GM18526 (cell line): ENCODE measurements around the gene LCN12.

Source experiments
- POLR2A ChIP-seq: IDR thresholded peaks from 3 replicates; pipeline ENCODE4 v1.6.1; 2011; ENCODE audit not compliant: insufficient read length; ENCODE audit errors: extremely low read depth

The LCN12 gene

DNA sequence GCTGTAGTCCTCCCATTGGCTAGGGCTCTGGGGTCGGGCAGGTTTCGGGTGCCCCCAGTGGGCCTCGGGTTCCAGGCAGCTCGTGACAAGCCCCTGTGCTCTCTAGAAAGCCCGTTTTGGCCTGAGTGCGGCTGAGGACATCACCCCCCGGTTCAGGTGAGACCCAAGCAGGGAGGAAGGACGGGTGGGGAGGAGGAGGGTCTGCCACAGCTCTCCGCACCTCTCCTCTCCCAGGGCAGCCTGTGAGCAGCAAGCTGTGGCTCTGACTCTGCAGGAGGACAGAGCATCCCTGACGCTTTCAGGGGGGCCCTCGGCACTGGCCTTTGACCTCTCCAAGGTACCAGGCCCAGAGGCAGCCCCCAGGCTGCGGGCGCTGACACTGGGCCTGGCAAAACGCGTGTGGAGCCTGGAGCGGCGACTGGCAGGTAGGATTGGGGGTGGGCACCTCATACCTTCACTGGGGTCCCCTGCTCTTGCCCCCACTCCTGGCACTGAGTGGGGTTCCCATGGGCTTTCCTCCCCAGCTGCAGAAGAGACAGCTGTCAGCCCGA, 40.8 kb downstream of the LCN12 start:
- no peak for TF ChIP-seq POLR2A

DNA sequence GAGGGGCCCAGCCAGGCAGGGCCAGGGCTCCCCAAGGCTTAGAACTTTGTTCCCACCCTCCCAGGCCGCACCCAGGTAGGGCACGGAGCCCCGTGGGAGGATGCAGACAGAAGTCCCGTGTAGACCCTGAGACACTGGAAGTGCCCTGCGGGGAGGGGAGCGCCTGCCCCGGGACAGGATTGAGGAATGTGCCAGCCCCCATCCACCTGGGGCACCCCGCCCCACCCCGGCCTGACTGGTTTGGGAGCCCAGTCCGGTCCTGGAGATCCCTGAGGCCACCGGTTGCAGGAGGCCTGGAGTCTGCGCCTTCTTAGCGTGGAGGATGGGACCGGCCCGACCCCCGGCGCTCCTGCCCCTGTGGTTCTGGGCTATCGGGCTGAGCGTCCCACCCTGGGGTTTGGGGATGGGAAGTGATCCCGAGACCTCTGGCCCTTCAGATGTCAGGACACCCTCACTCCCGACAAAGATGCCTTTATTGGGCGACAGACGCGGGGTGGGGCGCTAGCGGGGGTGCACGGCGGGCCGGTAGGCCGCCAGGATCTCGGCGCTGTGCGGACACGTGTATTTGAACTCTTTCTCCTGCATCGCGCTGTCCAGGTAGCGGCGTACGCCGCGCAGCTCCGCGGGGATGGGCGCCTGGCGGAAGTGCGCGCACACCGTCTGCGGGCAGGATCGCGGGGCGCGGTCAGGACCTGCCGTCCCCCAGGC, 42.3 kb downstream of the LCN12 start:
- TF ChIP-seq POLR2A: no peak

- TF ChIP-seq POLR2A: no peak
Measured at GRCh38 chr9:136994888-136995230, 42.8 kb downstream of the LCN12 start.

GRCh38 chr9:136995362-136995761, 43.3 kb downstream of the LCN12 start:
- no peak for TF ChIP-seq POLR2A

DNA sequence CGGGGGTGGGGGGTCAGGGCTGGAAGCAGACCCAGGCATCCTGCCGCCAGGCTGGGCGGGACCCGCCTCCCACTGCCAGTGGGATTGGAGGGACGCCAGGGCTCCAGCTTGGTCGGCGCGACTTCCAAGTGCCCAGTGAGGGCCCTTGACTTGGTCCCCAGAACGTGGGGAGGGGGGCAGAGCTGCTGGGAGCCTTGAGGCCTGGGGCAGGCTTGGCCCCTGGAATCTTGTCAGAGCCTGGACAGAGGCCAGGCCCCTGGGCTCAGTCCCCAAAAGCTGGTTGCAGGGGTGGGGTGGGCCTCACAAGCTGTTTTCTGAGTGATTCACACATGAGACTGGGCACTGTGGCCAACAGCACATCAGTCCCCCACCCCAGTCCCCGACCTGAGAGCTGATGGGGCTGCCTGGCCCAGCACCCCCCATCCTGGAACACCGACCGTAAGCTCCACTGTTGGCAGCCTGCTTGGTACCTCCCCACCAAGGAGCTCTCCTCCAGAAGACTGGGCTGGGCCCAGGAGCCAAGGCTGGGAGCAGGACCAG, 43.8 kb downstream of the LCN12 start:
- TF ChIP-seq POLR2A: no peak

DNA sequence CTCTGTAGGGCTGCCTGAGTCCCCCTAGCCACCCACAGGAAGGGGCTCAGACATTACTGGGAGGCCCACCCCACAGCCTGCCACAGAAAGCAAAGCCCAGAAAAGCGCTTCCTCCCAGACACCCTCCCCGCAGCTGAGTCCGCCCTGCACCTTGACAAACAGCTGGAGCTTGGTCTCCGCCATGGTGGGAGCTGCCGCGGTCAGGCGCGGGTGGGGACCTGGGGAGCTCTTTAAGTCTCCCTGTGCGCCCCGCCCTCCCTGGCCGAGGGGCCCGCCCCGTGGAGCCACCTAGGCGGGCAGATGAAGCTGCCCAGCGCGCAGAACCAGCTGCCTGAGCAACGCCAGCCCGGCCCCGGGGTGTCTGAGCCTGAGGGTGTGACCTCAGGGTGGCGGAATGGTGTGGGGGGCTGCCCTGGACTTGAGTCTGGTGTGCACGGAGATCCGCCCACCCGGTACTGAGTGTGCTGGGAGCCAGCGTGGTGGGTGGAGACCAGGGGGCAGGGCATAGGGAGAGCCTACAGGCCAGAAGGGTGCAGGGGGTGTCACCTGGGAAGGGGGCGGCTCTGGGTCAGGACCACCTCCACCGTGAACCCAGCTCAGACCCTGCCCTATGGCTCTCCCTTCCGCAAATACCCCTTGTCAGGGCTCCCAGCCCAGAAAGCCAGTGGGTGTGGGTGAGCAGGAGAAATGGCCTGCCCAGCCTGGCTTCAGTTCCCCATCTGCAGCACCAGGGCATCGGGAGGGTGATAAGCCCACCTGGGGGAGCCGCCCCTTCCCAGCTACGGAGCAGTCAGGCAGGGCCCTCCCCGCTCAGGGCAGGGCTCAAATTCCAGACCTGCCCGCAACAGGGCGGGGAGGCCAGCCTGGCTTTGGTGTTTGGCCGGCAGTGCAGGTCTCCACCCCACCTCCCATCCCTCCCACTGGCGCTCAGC, 44.6 kb downstream of the LCN12 start, which contains the start of gene CLIC3:
CLIC3 (minus strand) TSS at position 208 of the 932 bp plus-strand sequence; CDS start at position 183, 25 bp downstream.
- no peak for TF ChIP-seq POLR2A

- TF ChIP-seq POLR2A: no peak
Measured at GRCh38 chr9:136997371-136997770, 45.3 kb downstream of the LCN12 start.

- no peak for TF ChIP-seq POLR2A
Measured at GRCh38 chr9:136997830-136998234, 45.8 kb downstream of the LCN12 start.

GRCh38 chr9:137000177-137000930, 48.3 kb downstream of the LCN12 start:
- TF ChIP-seq POLR2A: no peak

DNA sequence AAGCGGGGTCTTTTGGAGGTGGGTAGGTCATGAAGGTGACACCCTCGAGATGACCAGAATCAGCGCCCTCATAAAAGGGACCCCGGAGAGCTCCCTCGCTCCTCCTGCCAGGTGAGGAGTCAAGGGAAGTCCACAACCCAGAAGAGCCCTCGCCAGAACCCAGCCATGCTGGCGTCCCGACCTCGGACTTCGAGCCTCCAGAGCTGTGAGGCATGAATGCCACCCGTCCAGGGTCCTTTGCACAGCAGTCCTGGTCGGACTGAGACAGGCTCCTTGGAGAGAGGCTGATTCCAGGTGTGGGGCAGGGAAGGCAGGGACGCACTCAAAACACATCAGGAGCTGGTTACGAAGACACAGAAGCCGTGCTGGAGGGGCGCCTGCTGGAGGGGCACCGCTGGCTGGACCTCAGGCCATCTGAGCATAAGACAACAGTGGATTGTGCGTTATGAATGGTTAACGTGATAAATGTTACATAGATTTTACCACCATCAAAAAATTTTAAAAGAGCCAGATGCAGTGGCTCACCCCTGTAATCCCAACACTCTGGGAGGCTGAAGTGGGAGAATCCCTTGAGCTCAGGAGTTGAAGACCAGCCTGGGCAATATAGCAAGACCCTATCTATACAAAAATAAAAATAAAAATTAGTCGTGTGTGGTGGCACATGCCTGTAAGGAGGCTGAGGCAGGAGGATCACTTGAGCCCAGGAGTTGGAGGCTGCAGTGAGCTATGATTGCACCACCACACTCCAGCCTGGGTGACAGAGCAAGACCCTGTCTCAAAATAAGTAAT, 50.0 kb downstream of the LCN12 start:
- TF ChIP-seq POLR2A: no peak

- no peak for TF ChIP-seq POLR2A
Measured at GRCh38 chr9:137002646-137003041, 50.6 kb downstream of the LCN12 start.
